Astrocyte (in vitro differentiated cells and primary cell): ENCODE measurements around the gene CPNE7. TPM values are rescaled to one million over a fixed set of nuclear protein-coding genes. Genes with fewer than 3 reads are reported as not detected.
"Not testable (repeated sequence)": the region's sequence is repeated elsewhere in the genome, so short reads cannot be mapped to it uniquely, and the experiment has no call there.

Experiments
- DNase-seq: peaks from one replicate; pipeline ENCODE4 v3.0.0-alpha.2; 2010; ENCODE audit warnings: low read depth
- FAIRE-seq: peaks from 2 replicates; lab custom pipeline; 2011; peaks lifted over from hg19 to GRCh38; lab: Jason Lieb, UNC
- H2AFZ ChIP-seq: 2 replicates; pipeline ENCODE4 v1.6.0; 2012; ENCODE audit warnings: low read depth, low read length, inconsistent platforms
- H3K27ac ChIP-seq: 2 replicates; pipeline ENCODE4 v1.5.1; 2011; ENCODE audit warnings: low read depth, low read length, inconsistent platforms
- H3K27me3 ChIP-seq: 2 replicates; pipeline ENCODE4 v1.6.0; 2011; ENCODE audit warnings: low read length, inconsistent platforms; ENCODE audit not compliant: insufficient read depth
- H3K36me3 ChIP-seq: 2 replicates; pipeline ENCODE4 v1.5.1; 2011; ENCODE audit warnings: low read length, inconsistent platforms; ENCODE audit not compliant: insufficient read depth
- H3K4me1 ChIP-seq: 2 replicates; pipeline ENCODE4 v1.5.1; 2011; ENCODE audit warnings: low read length, inconsistent platforms; ENCODE audit not compliant: insufficient read depth
- H3K4me2 ChIP-seq: 2 replicates; pipeline ENCODE4 v1.6.0; 2012; ENCODE audit warnings: low read length, inconsistent platforms
- H3K4me3 ChIP-seq: 2 replicates; pipeline ENCODE4 v1.5.1; 2011; ENCODE audit warnings: low read depth, mild to moderate bottlenecking, low read length, inconsistent platforms; ENCODE audit not compliant: insufficient read depth
- H3K79me2 ChIP-seq: 2 replicates; pipeline ENCODE4 v1.6.0; 2012; ENCODE audit warnings: mild to moderate bottlenecking, low read length, inconsistent platforms; ENCODE audit not compliant: insufficient read depth
- H3K9ac ChIP-seq: 2 replicates; pipeline ENCODE4 v1.6.0; 2012; ENCODE audit warnings: mild to moderate bottlenecking, low read length, inconsistent platforms
- H3K9me3 ChIP-seq: 2 replicates; pipeline ENCODE4 v1.5.1; 2012; ENCODE audit warnings: low read depth, mild to moderate bottlenecking, low read length, inconsistent platforms; ENCODE audit not compliant: insufficient read depth
- H4K20me1 ChIP-seq: 2 replicates; pipeline ENCODE4 v1.6.0; 2012; ENCODE audit warnings: low read length, inconsistent platforms; ENCODE audit not compliant: insufficient read depth
- H3K27ac Mint-ChIP-seq: one replicate; pipeline ENCODE4 v1.8.0; 2021; ENCODE audit warnings: mild to moderate bottlenecking, mixed read lengths; ENCODE audit not compliant: unreplicated experiment
- H3K27me3 Mint-ChIP-seq: one replicate; pipeline ENCODE4 v1.8.0; 2021; ENCODE audit warnings: low read depth, mixed read lengths; ENCODE audit not compliant: unreplicated experiment
- H3K36me3 Mint-ChIP-seq: one replicate; pipeline ENCODE4 v1.8.0; 2021; ENCODE audit warnings: low read depth, mixed read lengths; ENCODE audit not compliant: unreplicated experiment
- H3K4me1 Mint-ChIP-seq: one replicate; pipeline ENCODE4 v1.8.0; 2021; ENCODE audit warnings: low read depth, mixed read lengths; ENCODE audit not compliant: unreplicated experiment
- H3K4me3 Mint-ChIP-seq: one replicate; pipeline ENCODE4 v1.8.0; 2021; ENCODE audit warnings: mild to moderate bottlenecking, moderate library complexity, mixed read lengths; ENCODE audit not compliant: unreplicated experiment
- H3K9me3 Mint-ChIP-seq: one replicate; pipeline ENCODE4 v1.8.0; 2021; ENCODE audit warnings: mild to moderate bottlenecking, mixed read lengths; ENCODE audit not compliant: unreplicated experiment
- EZH2 ChIP-seq: IDR thresholded peaks from 2 replicates; pipeline ENCODE4 v1.6.1; 2012; ENCODE audit warnings: mild to moderate bottlenecking, low read length, inconsistent platforms; ENCODE audit not compliant: insufficient read depth
- total RNA-seq: library from RNA; stranded (reverse); gene quantifications from 2 replicates; pipeline ENCODE4 v1.2.1, GENCODE V29; 2021
- TF ChIP-seq, protein P1 (sequence below): IDR thresholded peaks from 2 replicates; pipeline ENCODE4 v1.5.1; 2011; ENCODE audit warnings: low read depth, mild to moderate bottlenecking, inconsistent platforms, low read length, moderate library complexity; ENCODE audit not compliant: insufficient read depth

Gene CPNE7
- total RNA-seq, 1 donor from 2014 or later: 7.5 TPM

DNA sequence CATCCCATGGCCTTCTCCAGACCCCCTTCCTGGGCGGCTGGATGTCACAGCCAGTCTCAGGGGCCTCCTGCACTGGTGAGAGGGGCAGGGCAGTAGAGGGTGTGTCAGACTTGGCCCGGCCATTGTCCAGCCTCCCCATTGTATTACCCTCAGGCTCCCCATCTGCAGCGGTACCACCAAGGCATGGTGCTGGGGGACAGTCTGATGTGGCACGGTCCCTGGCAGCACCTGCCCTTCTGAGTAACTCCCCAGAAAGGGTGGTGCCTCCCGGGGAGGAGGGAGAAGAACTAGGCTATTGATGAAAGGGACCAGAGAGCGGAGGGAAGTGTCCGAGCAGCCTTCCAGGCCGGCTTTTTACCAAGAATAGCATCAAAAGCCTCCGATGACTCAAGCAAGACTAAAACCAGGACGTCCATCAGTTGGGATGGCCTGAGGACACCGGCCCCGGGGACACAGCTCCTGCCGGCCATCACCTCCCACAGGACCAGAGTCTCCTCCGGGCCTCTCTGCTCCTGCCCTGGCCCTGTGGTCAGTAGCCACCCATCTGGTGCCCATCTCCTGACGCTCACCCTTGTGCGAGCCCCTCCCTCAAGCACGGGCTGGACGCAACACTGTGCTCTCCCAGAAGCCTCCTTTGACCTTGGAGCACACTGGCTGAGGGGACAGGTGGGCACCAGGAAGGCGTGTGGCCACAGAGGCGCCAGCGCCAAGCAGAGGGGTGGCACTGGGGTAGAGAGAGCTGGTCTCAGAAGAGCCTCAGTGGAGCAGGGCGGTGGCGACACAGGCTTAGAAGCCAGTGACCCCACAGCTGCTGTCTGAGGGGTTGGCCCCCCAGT is 5.8 kb upstream of the CPNE7 start:
- Mint-ChIP-seq H3K27me3 (peaks cover 5% of the 10 kb centered on the region), H3K27ac (no peak overlapping the region), H3K36me3 (no peaks in the 10 kb centered on the region), H3K4me3 (no peak overlapping the region), H3K9me3 (no peaks in the 10 kb centered on the region), H3K4me1 (peaks cover 21% of the 10 kb centered on the region)
- H4K20me1 ChIP-seq: peaks cover 28% of the 10 kb centered on the region
- no peak for DNase-seq
- H3K4me3 ChIP-seq: no peak overlapping the region
- H3K9ac ChIP-seq: no peak overlapping the region
- no peaks in the 10 kb centered on the region for H3K36me3 ChIP-seq
- no peak for FAIRE-seq
- TF ChIP-seq, protein P1, sequence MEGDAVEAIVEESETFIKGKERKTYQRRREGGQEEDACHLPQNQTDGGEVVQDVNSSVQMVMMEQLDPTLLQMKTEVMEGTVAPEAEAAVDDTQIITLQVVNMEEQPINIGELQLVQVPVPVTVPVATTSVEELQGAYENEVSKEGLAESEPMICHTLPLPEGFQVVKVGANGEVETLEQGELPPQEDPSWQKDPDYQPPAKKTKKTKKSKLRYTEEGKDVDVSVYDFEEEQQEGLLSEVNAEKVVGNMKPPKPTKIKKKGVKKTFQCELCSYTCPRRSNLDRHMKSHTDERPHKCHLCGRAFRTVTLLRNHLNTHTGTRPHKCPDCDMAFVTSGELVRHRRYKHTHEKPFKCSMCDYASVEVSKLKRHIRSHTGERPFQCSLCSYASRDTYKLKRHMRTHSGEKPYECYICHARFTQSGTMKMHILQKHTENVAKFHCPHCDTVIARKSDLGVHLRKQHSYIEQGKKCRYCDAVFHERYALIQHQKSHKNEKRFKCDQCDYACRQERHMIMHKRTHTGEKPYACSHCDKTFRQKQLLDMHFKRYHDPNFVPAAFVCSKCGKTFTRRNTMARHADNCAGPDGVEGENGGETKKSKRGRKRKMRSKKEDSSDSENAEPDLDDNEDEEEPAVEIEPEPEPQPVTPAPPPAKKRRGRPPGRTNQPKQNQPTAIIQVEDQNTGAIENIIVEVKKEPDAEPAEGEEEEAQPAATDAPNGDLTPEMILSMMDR: no peak
- TF ChIP-seq EZH2: no peak
- no peaks in the 10 kb centered on the region for H3K9me3 ChIP-seq
- H3K27ac ChIP-seq: no peak overlapping the region
- H3K27me3 ChIP-seq: no peaks in the 10 kb centered on the region
- H3K79me2 ChIP-seq: no peaks in the 10 kb centered on the region
- H2AFZ ChIP-seq: no peak overlapping the region
- H3K4me1 ChIP-seq: peaks cover 19% of the 10 kb centered on the region
- H3K4me2 ChIP-seq: no peak overlapping the region

DNA sequence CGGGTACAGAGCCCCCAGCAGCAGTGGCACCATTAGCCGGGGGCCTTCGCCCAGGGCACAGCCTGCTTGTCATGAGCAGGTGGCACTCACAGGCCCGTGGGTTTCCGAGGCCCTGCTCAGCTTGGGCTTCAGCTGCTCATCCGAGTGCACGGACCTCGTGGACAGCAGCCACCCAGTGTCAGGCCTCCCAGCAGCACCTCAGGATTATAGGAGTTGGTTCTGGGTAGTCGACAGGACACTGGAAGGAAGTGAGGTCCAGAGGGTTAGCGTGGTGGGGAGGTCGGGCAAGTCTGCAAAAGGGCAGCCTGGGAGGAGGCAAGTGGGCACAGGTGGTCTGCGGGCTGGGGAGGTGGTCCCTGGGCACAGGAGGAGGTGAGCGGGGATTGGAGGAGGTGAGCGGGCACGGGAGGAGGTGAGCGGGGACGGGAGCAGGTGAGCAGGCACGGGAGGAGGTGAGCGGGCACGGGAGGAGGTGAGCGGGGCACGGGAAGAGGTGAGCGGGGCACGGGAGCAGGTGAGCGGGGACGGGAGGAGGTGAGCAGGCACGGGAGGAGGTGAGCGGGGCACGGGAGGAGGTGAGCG is 5.1 kb upstream of the CPNE7 start:
- Histone ChIP-seq H4K20me1 (peaks cover 21% of the 10 kb centered on the region), H3K9ac (no peak overlapping the region), H3K4me2 (no peak overlapping the region), H2AFZ (no peak overlapping the region), H3K9me3 (no peaks in the 10 kb centered on the region), H3K79me2 (no peaks in the 10 kb centered on the region), H3K4me3 (no peak overlapping the region), H3K27ac (no peak overlapping the region), H3K27me3 (no peaks in the 10 kb centered on the region), H3K36me3 (no peaks in the 10 kb centered on the region), H3K4me1 (peaks cover 12% of the 10 kb centered on the region)
- no peak for DNase-seq
- Mint-ChIP-seq H3K27ac (no peak overlapping the region), H3K4me3 (no peak overlapping the region), H3K36me3 (no peaks in the 10 kb centered on the region), H3K27me3 (peaks cover 5% of the 10 kb centered on the region), H3K9me3 (no peaks in the 10 kb centered on the region), H3K4me1 (peaks cover 15% of the 10 kb centered on the region)
- no peak for TF ChIP-seq EZH2
- TF ChIP-seq, protein P1: no peak
- FAIRE-seq: no peak

DNA sequence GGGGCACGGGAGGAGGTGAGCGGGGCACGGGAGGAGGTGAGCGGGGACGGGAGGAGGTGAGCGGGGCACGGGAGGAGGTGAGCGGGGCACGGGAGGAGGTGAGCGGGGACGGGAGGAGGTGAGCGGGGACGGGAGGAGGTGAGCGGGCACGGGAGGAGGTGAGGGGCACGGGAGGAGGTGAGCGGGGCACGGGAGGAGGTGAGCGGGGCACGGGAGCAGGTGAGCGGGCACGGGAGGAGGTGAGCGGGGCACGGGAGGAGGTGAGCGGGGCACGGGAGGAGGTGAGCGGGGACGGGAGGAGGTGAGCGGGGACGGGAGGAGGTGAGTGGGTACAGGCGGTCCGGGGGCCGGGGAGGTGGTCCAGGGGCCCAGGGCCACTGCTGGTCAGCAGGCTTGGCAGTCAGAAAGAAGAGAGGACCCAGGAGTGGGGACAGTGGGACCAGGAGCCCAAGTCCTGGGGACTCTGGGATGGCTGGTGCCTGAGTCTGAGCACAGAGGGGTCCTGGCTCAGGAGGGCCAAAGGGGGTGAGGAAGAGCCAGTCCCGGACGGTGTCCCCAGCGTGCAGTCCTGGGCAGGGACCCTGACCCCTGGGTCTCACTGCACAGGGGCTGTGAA is 4.5 kb upstream of the CPNE7 start:
- H2AFZ ChIP-seq, H3K27ac ChIP-seq, H3K4me3 ChIP-seq, H3K36me3 ChIP-seq, H3K36me3 Mint-ChIP-seq, DNase-seq, H3K27me3 Mint-ChIP-seq, H3K79me2 ChIP-seq, H3K4me3 Mint-ChIP-seq, H3K9ac ChIP-seq, H3K9me3 Mint-ChIP-seq, H3K27me3 ChIP-seq, FAIRE-seq, H3K4me1 ChIP-seq, H3K9me3 ChIP-seq, H3K27ac Mint-ChIP-seq, H3K4me2 ChIP-seq: not testable (repeated sequence)
- peaks cover 15% of the 10 kb centered on the region for H4K20me1 ChIP-seq
- peaks cover 12% of the 10 kb centered on the region for H3K4me1 Mint-ChIP-seq
